Esophagus squamous epithelium (tissue), 4 donors: ENCODE data around the gene BIN2.

Experiments
- POLR2A ChIP-seq, 4 donors: fragments of 450-650 bp; IDR thresholded peaks; one replicate each; pipeline ENCODE4 v1.6.1; 2017; ENCODE audit warnings: antibody characterized with exemption in 4 of 4, mild to moderate bottlenecking in 4 of 4, moderate library complexity in 3 of 4
- TF ChIP-seq, protein P1 (sequence below), 6 experiments: fragments of 450-650 bp in 4 of 6; fragments of 200-600 bp in 2 of 6; sonication (generic) in 2 of 6; IDR thresholded peaks; one replicate each; pipeline ENCODE4 v1.5.1; 2016 to 2019; ENCODE audit warnings: antibody characterized with exemption in 6 of 6, mild to moderate bottlenecking in 4 of 6, moderate library complexity in 4 of 6

DNA sequence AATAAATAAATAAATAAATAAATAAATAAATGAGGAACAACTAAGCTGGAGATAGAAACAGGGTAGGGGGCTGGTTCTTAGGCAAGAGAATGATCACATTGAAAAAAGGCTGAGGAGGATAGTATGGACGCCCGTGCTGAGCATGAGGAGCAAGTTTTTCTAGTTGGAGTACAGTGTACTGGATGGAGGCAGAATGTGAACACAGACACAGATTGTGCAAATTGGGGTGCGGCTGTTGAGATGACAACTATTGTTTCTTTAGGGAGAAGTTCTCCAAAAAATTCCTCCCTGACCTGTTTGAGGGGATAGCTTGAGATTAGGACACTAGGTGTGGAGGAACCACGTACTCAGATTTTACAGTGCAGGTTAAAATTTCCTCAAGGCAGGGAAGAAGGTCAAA is 979 bp upstream of the BIN2 start:
- TF ChIP-seq, protein P1, sequence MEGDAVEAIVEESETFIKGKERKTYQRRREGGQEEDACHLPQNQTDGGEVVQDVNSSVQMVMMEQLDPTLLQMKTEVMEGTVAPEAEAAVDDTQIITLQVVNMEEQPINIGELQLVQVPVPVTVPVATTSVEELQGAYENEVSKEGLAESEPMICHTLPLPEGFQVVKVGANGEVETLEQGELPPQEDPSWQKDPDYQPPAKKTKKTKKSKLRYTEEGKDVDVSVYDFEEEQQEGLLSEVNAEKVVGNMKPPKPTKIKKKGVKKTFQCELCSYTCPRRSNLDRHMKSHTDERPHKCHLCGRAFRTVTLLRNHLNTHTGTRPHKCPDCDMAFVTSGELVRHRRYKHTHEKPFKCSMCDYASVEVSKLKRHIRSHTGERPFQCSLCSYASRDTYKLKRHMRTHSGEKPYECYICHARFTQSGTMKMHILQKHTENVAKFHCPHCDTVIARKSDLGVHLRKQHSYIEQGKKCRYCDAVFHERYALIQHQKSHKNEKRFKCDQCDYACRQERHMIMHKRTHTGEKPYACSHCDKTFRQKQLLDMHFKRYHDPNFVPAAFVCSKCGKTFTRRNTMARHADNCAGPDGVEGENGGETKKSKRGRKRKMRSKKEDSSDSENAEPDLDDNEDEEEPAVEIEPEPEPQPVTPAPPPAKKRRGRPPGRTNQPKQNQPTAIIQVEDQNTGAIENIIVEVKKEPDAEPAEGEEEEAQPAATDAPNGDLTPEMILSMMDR (IDR thresholded peaks at IDR 0.05), result no peak
- no peak for TF ChIP-seq POLR2A (IDR thresholded peaks at IDR 0.05)
